Sigmoid colon (tissue), 7 donors: ENCODE measurements around the gene AMD1. TPM values are rescaled to one million over a fixed set of nuclear protein-coding genes. Genes with fewer than 3 reads are reported as not detected.

Experiments
- DNase-seq: peaks from one replicate; pipeline ENCODE4 v3.0.0-alpha.2; 2019
- H3K27ac ChIP-seq, 4 donors: fragments of 200-600 bp; sonication (generic); one replicate each; pipeline ENCODE4 v1.5.1; 2016 to 2019; ENCODE audit warnings: mild to moderate bottlenecking in 1 of 4
- H3K27me3 ChIP-seq, 3 donors: fragments of 200-600 bp; sonication (generic); one replicate each; pipeline ENCODE4 v1.5.1; 2019; ENCODE audit warnings: mild to moderate bottlenecking in 1 of 3
- H3K36me3 ChIP-seq, 4 donors: fragments of 200-600 bp; sonication (generic); one replicate each; pipeline ENCODE4 v1.5.1; 2016 to 2019
- H3K4me1 ChIP-seq, 4 donors: fragments of 200-600 bp; sonication (generic); one replicate each; pipeline ENCODE4 v1.5.1; 2017 to 2019
- H3K4me3 ChIP-seq, 4 donors: fragments of 200-600 bp; sonication (generic); one replicate each; pipeline ENCODE4 v1.5.1; 2017 to 2019; ENCODE audit warnings: mild to moderate bottlenecking in 2 of 4, moderate library complexity in 1 of 4
- H3K9me3 ChIP-seq, 4 donors: fragments of 200-600 bp in 3 of 4; sonication (generic) in 3 of 4; one replicate each; pipeline versions ENCODE4 v1.5.1 to v1.6.1; 2013 to 2019
- CTCF ChIP-seq, 4 experiments: fragments of 450-650 bp in 3 of 4; fragments of 200-600 bp in 1 of 4; IDR thresholded peaks; one replicate each; pipeline ENCODE4 v1.5.1; 2016 to 2019; ENCODE audit warnings: antibody characterized with exemption in 4 of 4, mild to moderate bottlenecking in 3 of 4, moderate library complexity in 2 of 4
- EP300 ChIP-seq, 4 donors: sonication (generic); formaldehyde crosslinking; IDR thresholded peaks; one replicate each; pipeline ENCODE4 v1.6.1; 2017; ENCODE audit warnings: antibody characterized with exemption in 4 of 4
- POLR2A ChIP-seq, 2 donors: fragments of 450-650 bp; IDR thresholded peaks; one replicate each; pipeline ENCODE4 v1.6.1; 2016; ENCODE audit warnings: antibody characterized with exemption in 2 of 2, mild to moderate bottlenecking in 2 of 2, moderate library complexity in 2 of 2
- POLR2AphosphoS5 ChIP-seq, 4 donors: sonication (generic); formaldehyde crosslinking; IDR thresholded peaks; one replicate each; pipeline ENCODE4 v1.6.1; 2017; ENCODE audit warnings: antibody characterized with exemption in 4 of 4
- WGBS, 2 donors: extraction: QIAGEN DNeasy Blood & Tissue Kit; methylation state at CpG; one replicate each; pipeline ENCODE4 v1.1.7; 2013; 5-methylcytosine and 5-hydroxymethylcytosine counted together
- intact Hi-C: fragments of 100-400 bp; cut with DNase I; formaldehyde crosslinking; loops from one replicate; pipeline ENCODE4 v1.15.1; 2023
- polyA plus RNA-seq, 3 donors: library from polyadenylated mRNA; stranded (reverse); fragments of 200-250 nt; gene quantifications; one replicate each; pipeline ENCODE4 v1.2.3, GENCODE V29; 2013
- total RNA-seq, 4 donors: library from RNA; depleted of rRNA; stranded (reverse); fragments of >200 nt; gene quantifications; one replicate each; pipeline ENCODE4 v1.1.0, GENCODE V29; 2016
- donor health status: healthy with polysubstance abuse.
- donor health status: Bipolar disorder and iron deficiency.
- donor health status: healthy.

AMD1 gene
- total and polyA plus RNA-seq, 7 donors = 44.6 to 74.2 (median 64.7) TPM

- no peak for TF ChIP-seq POLR2A (IDR thresholded peaks at IDR 0.05)
- TF ChIP-seq CTCF (IDR thresholded peaks at IDR 0.05) = no peak
- TF ChIP-seq POLR2AphosphoS5 (IDR thresholded peaks at IDR 0.05) = no peak
- TF ChIP-seq EP300 (IDR thresholded peaks at IDR 0.05) = no peak
- no peak for DNase-seq
- H3K4me3 ChIP-seq = no peak overlapping the region
- H3K4me1 ChIP-seq = peaks cover 0 to 45% (median 27%) of the 10 kb centered on the region in 4 donors
- intact Hi-C loops = no loop called here
- H3K27ac ChIP-seq = no peak overlapping the region
- peaks cover 0 to 20% (median 9%) of the 10 kb centered on the region in 4 donors for H3K36me3 ChIP-seq
- no peaks in the 10 kb centered on the region for H3K27me3 ChIP-seq
- no peaks in the 10 kb centered on the region for H3K9me3 ChIP-seq
- WGBS, 2 donors = 81 to 90% methylated on average over 7 of the region's 7 CpGs
Observed at GRCh38 chr6:110886555-110887167, 12.1 kb downstream of the AMD1 start.

- 90 to 92% methylated on average over 1 of the region's 1 CpG for WGBS, 2 donors
- no peak overlapping the region for H3K27ac ChIP-seq
- DNase-seq = no peak
- no peak overlapping the region for H3K4me3 ChIP-seq
- H3K9me3 ChIP-seq = no peaks in the 10 kb centered on the region
- H3K4me1 ChIP-seq = peaks cover 0 to 15% (median 6%) of the 10 kb centered on the region in 4 donors
- H3K27me3 ChIP-seq = no peaks in the 10 kb centered on the region
- H3K36me3 ChIP-seq = peaks cover 27 to 54% (median 31%) of the 10 kb centered on the region in 4 donors
- intact Hi-C loops = no loop called here
- no peak for TF ChIP-seq CTCF (IDR thresholded peaks at IDR 0.05)
- TF ChIP-seq POLR2AphosphoS5 (IDR thresholded peaks at IDR 0.05) = no peak
- no peak for TF ChIP-seq EP300 (IDR thresholded peaks at IDR 0.05)
- TF ChIP-seq POLR2A (IDR thresholded peaks at IDR 0.05) = no peak
Observed at GRCh38 chr6:110890288-110890687, 15.7 kb downstream of the AMD1 start.

DNA sequence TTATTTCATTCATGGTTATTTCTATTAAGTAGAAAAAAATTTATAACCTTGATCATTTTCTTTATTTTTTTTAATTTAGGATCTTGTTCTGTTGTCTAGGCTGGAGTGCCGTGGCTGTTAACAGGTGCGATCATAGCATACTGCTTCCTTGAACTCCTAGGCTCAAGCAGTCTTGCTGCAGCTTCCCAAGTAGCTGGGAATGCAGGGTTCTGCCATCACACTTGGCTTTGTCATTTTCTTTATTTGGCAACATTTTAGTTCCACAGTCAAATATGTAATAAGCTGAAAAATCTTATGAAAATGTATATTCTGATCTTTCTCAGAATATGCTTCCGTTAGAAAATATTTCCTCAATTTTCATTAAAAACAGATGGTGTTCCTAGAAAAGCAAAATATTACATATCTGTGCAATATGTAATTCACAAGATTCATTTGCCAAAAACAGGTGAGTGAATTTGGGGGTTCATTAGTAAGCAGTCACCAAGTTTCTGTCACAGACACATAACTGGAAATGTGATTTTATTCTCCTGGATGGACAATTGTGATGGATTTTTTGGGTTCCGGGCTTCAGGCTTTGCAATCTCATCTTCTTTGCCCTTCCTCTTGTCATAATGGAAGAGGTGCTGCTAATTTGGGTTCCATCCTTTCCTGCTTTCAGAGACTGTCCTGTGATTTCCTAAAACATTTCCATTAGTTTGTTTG lies 21.5 kb downstream of the AMD1 start:
- TF ChIP-seq POLR2AphosphoS5 (IDR thresholded peaks at IDR 0.05) (no peak), CTCF (IDR thresholded peaks at IDR 0.05) (no peak), EP300 (IDR thresholded peaks at IDR 0.05) (no peak), POLR2A (IDR thresholded peaks at IDR 0.05) (no peak)
- Histone ChIP-seq H3K4me1 (no peaks in the 10 kb centered on the region), H3K9me3 (no peaks in the 10 kb centered on the region), H3K27me3 (no peaks in the 10 kb centered on the region), H3K4me3 (no peak overlapping the region), H3K36me3 (peaks cover 21 to 79% (median 36%) of the 10 kb centered on the region in 4 donors), H3K27ac (no peak overlapping the region)
- intact Hi-C loops = no loop called here
- 96 to 98% methylated on average over 4 of the region's 4 CpGs for WGBS, 2 donors
- no peak for DNase-seq

DNA sequence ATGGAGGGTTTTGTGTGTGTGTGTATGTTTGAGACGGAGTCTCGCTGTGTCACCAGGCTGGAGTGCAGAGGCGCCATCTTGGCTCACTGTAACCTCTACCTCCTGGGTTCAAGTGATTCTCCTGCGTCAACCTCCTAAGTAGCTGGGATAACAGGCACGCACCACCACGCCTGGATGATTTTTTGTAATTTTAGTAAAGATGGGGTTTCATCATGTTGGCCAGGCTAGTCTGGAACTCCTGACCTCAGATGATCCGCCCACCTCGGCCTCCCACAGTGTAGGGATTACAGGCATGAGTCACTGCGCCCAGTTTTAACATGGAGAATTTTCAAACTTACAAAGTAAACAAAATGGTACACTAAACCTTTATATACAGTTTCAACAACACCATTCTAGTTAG lies 22.8 kb downstream of the AMD1 start:
- peaks cover 13 to 66% (median 31%) of the 10 kb centered on the region in 4 donors for H3K36me3 ChIP-seq
- TF ChIP-seq POLR2AphosphoS5 (IDR thresholded peaks at IDR 0.05) (no peak), EP300 (IDR thresholded peaks at IDR 0.05) (no peak), POLR2A (IDR thresholded peaks at IDR 0.05) (no peak), CTCF (IDR thresholded peaks at IDR 0.05) (no peak)

More for the DNA sequence above, 22.8 kb downstream of the AMD1 start:
- H3K4me1 ChIP-seq = no peaks in the 10 kb centered on the region
- no peaks in the 10 kb centered on the region for H3K9me3 ChIP-seq
- intact Hi-C loops = no loop called here
- H3K27ac ChIP-seq = no peak overlapping the region
- H3K27me3 ChIP-seq = no peaks in the 10 kb centered on the region
- no peak overlapping the region for H3K4me3 ChIP-seq
- DNase-seq = no peak
- 97 to 98% methylated on average over 9 of the region's 9 CpGs for WGBS, 2 donors
